Lung (tissue), 12 donors: ENCODE results near the gene UIMC1. TPM values are rescaled to one million over a fixed set of nuclear protein-coding genes. Genes with fewer than 3 reads are reported as not detected.

Source experiments
- ATAC-seq: fragments of 200-7000 bp; cut with Tn5 transposase; one replicate; pipeline ENCODE4 v1.9.1; 2020; ENCODE audit warnings: moderate number of reproducible peaks; ENCODE audit not compliant: insufficient read depth, low FRiP score
- DNase-seq, 3 donors: peaks; one replicate each; pipeline ENCODE4 v3.0.0-alpha.2; 2013 to 2017
- H3K27ac ChIP-seq, 2 donors: one replicate each; pipeline ENCODE4 v1.5.1; 2013; ENCODE audit warnings: mild to moderate bottlenecking in 2 of 2, moderate library complexity in 2 of 2, control low read depth in 1 of 2, inconsistent platforms in 1 of 2, low read depth in 1 of 2, low read length in 1 of 2
- H3K27me3 ChIP-seq, 3 donors: one replicate each; pipeline ENCODE4 v1.5.1; 2013; ENCODE audit warnings: low read length in 2 of 3; ENCODE audit not compliant: control insufficient read depth in 3 of 3, insufficient read depth in 3 of 3
- H3K36me3 ChIP-seq, 4 donors: one replicate each; pipeline ENCODE4 v1.5.1; 2013; ENCODE audit warnings: low read length in 4 of 4, mild to moderate bottlenecking in 1 of 4, moderate library complexity in 1 of 4; ENCODE audit not compliant: control insufficient read depth in 4 of 4, insufficient read depth in 4 of 4
- H3K4me1 ChIP-seq, 5 donors: one replicate each; pipeline ENCODE4 v1.5.1; 2013; ENCODE audit warnings: low read length in 5 of 5, mild to moderate bottlenecking in 2 of 5, moderate library complexity in 1 of 5; ENCODE audit not compliant: control insufficient read depth in 5 of 5, insufficient read depth in 5 of 5
- H3K4me3 ChIP-seq: one replicate; pipeline ENCODE4 v1.5.1; 2013; ENCODE audit warnings: mild to moderate bottlenecking, control low read depth, moderate library complexity
- H3K9ac ChIP-seq, 2 donors: one replicate each; pipeline ENCODE4 v1.5.1; 2013; ENCODE audit warnings: low read length in 2 of 2, control low read depth in 1 of 2; ENCODE audit not compliant: insufficient read depth in 1 of 2
- H3K9me3 ChIP-seq, 4 donors: one replicate each; pipeline ENCODE4 v1.5.1; 2013; ENCODE audit warnings: low read length in 3 of 4, mild to moderate bottlenecking in 1 of 4, moderate library complexity in 1 of 4; ENCODE audit not compliant: control insufficient read depth in 4 of 4, insufficient read depth in 3 of 4
- CTCF ChIP-seq: IDR thresholded peaks from 2 replicates; pipeline ENCODE4 v1.5.1; 2012; ENCODE audit warnings: mild to moderate bottlenecking; ENCODE audit errors: control extremely low read depth, extremely low read depth
- WGBS, 2 donors: extraction: QIAGEN DNeasy Blood & Tissue Kit; methylation state at CpG; one replicate each; pipeline ENCODE4 v1.1.7; 2013; 5-methylcytosine and 5-hydroxymethylcytosine counted together
- polyA plus RNA-seq, 2 donors: library from polyadenylated mRNA; stranded (reverse); fragments of 200-250 nt; gene quantifications; one replicate each; pipeline ENCODE4 v1.2.1, GENCODE V29; 2013
- total RNA-seq, 2 donors: library from RNA; depleted of rRNA in 1 of 2; stranded (reverse); fragments of >200 nt in 1 of 2; gene quantifications; one replicate each; pipeline ENCODE4 v1.2.1, GENCODE V29; 2014 to 2021
- donor health status: control.
- donor health status: control.
- donor health status: Bipolar disorder and iron deficiency.
- donor health status: healthy.
- donor health status: DM: yes; HTN: yes; CAD: no.

Gene UIMC1
- total and polyA plus RNA-seq, 4 donors = 21.6 to 50.8 (median 27.9) TPM

GRCh38 chr5:177008716-177009115 lies 2.1 kb upstream of the UIMC1 start:
- 78 to 88% methylated on average over 2 of the region's 2 CpGs for WGBS, 2 donors

GRCh38 chr5:177005619-177006264 lies 837 bp downstream of the UIMC1 start:
- H3K36me3 ChIP-seq = peaks cover 0 to 5% (median 0%) of the 10 kb centered on the region in 4 donors
- 1% methylated on average over 48 to 51 of the region's 51 CpGs for WGBS, 2 donors
- peaks cover 3 to 30% (median 5%) of the 10 kb centered on the region in 5 donors for H3K4me1 ChIP-seq
- peak overlapping the region; percentile 37 to 55 for H3K9ac ChIP-seq
- no peaks in the 10 kb centered on the region for H3K27me3 ChIP-seq
- H3K27ac ChIP-seq = peak overlapping the region; percentile 87 to 95
- DNase-seq (peak; percentile 64 to 70 (median 68)), ATAC-seq (peak; percentile 78)
- H3K9me3 ChIP-seq = no peaks in the 10 kb centered on the region
- peak overlapping the region; percentile 89 for H3K4me3 ChIP-seq
- peak; percentile 43 for TF ChIP-seq CTCF

More at GRCh38 chr5:177008716-177009115, 2.1 kb upstream of the UIMC1 start:
- no peak overlapping the region for H3K4me3 ChIP-seq
- H3K27ac ChIP-seq = no peak overlapping the region
- no peak overlapping the region for H3K9ac ChIP-seq
- peaks cover 4 to 34% (median 7%) of the 10 kb centered on the region in 5 donors for H3K4me1 ChIP-seq
- no peak for TF ChIP-seq CTCF
- no peaks in the 10 kb centered on the region for H3K27me3 ChIP-seq
- peaks cover 0 to 5% (median 0%) of the 10 kb centered on the region in 4 donors for H3K36me3 ChIP-seq
- DNase-seq = peak; percentile 75 to 91 (median 90)
- no peak for ATAC-seq
- no peaks in the 10 kb centered on the region for H3K9me3 ChIP-seq

GRCh38 chr5:177004961-177005360 lies 1.6 kb downstream of the UIMC1 start:
- H3K9ac ChIP-seq = no peak overlapping the region
- H3K36me3 ChIP-seq = peaks cover 0 to 5% (median 0%) of the 10 kb centered on the region in 4 donors
- no peak for ATAC-seq
- WGBS, 2 donors = 93 to 94% methylated on average over 10 of the region's 10 CpGs
- H3K27ac ChIP-seq = no peak overlapping the region
- no peaks in the 10 kb centered on the region for H3K9me3 ChIP-seq
- DNase-seq = no peak
- no peak for TF ChIP-seq CTCF
- no peak overlapping the region for H3K4me3 ChIP-seq
- peaks cover 3 to 30% (median 5%) of the 10 kb centered on the region in 5 donors for H3K4me1 ChIP-seq
- no peaks in the 10 kb centered on the region for H3K27me3 ChIP-seq
